HEK293 (cell line): Measurements from ENCODE around the gene DPEP1.

ENCODE experiments used
- BCL11B ChIP-seq: fragments of 450-650 bp; formaldehyde crosslinking; IDR thresholded peaks from 2 replicates; pipeline ENCODE4 v1.5.1; 2016; ENCODE audit warnings: low read depth, missing biosample characterization, missing genetic modification characterization
- CTCF ChIP-seq: fragments of 450-650 bp; formaldehyde crosslinking; IDR thresholded peaks from 2 replicates; pipeline ENCODE4 v1.5.1; 2016; ENCODE audit warnings: missing biosample characterization, missing genetic modification characterization
- REST ChIP-seq: fragments of 450-650 bp; formaldehyde crosslinking; IDR thresholded peaks from 2 replicates; pipeline ENCODE4 v1.5.1; 2016; ENCODE audit warnings: missing biosample characterization, missing genetic modification characterization
- SP2 ChIP-seq: fragments of 450-650 bp; formaldehyde crosslinking; IDR thresholded peaks from 2 replicates; pipeline ENCODE4 v1.5.1; 2016; ENCODE audit warnings: missing biosample characterization, missing genetic modification characterization
- TCF7L2 ChIP-seq: IDR thresholded peaks from 2 replicates; pipeline ENCODE4 v1.6.1; 2011; ENCODE audit warnings: low read depth, mild to moderate bottlenecking, inconsistent platforms, low read length, moderate library complexity, borderline replicate concordance
- YY1 ChIP-seq: fragments of 450-650 bp; formaldehyde crosslinking; IDR thresholded peaks from 2 replicates; pipeline ENCODE4 v1.5.1; 2018; ENCODE audit warnings: missing biosample characterization, missing genetic modification characterization
- ZBTB7A ChIP-seq: fragments of 450-650 bp; formaldehyde crosslinking; IDR thresholded peaks from 2 replicates; pipeline ENCODE4 v1.5.1; 2016; ENCODE audit warnings: low read depth, missing biosample characterization, missing genetic modification characterization
- ZFP41 ChIP-seq: fragments of 450-650 bp; formaldehyde crosslinking; IDR thresholded peaks from 2 replicates; pipeline ENCODE4 v1.5.1; 2016; ENCODE audit warnings: missing biosample characterization, missing genetic modification characterization, borderline replicate concordance
- ZNF10 ChIP-seq: fragments of 450-650 bp; formaldehyde crosslinking; IDR thresholded peaks from 2 replicates; pipeline ENCODE4 v1.5.1; 2017; ENCODE audit warnings: missing biosample characterization, missing genetic modification characterization
- ZNF174 ChIP-seq: fragments of 450-650 bp; formaldehyde crosslinking; IDR thresholded peaks from 2 replicates; pipeline ENCODE4 v1.5.0; 2017; ENCODE audit warnings: missing biosample characterization, mild to moderate bottlenecking, missing genetic modification characterization
- ZNF18 ChIP-seq: fragments of 450-650 bp; formaldehyde crosslinking; IDR thresholded peaks from 2 replicates; pipeline ENCODE4 v1.5.1; 2016; ENCODE audit warnings: missing biosample characterization, missing genetic modification characterization
- ZNF2 ChIP-seq: fragments of 450-650 bp; formaldehyde crosslinking; IDR thresholded peaks from 2 replicates; pipeline ENCODE4 v1.5.1; 2016; ENCODE audit warnings: missing biosample characterization, missing genetic modification characterization
- ZNF280D ChIP-seq: fragments of 450-650 bp; formaldehyde crosslinking; IDR thresholded peaks from 2 replicates; pipeline ENCODE4 v1.5.1; 2016; ENCODE audit warnings: missing biosample characterization, missing genetic modification characterization
- ZNF777 ChIP-seq: fragments of 450-650 bp; formaldehyde crosslinking; IDR thresholded peaks from 2 replicates; pipeline ENCODE4 v1.5.1; 2017; ENCODE audit warnings: missing biosample characterization, missing genetic modification characterization, borderline replicate concordance

- TF ChIP-seq ZNF10 (tag by site-specific recombination) (no peak), ZFP41 (tag by site-specific recombination) (no peak), CTCF (no peak), TCF7L2 (no peak), ZNF2 (tag by site-specific recombination) (no peak), ZBTB7A (tag by site-specific recombination) (no peak), ZNF174 (tag by site-specific recombination) (no peak), ZNF777 (tag by site-specific recombination) (no peak), REST (tag by site-specific recombination) (no peak), YY1 (no peak), ZNF280D (tag by site-specific recombination) (no peak), SP2 (tag by site-specific recombination) (no peak), ZNF18 (tag by site-specific recombination) (no peak), BCL11B (tag by site-specific recombination) (no peak)
Observed at GRCh38 chr16:89623511-89624261, 10.2 kb downstream of the DPEP1 start.
